Stimulated activated naive CD4-positive, alpha-beta T cell treated with Interleukin-2 at 50 U/mL for 16 hours (primary cell): ENCODE results near the gene EHD3.
A peak's percentile ranks its signal among the peaks of the same experiment; 100 is the strongest.

Source experiments
- DNase-seq: peaks from one replicate; lab custom pipeline; 2025; lab: John Stamatoyannopoulos, UW

EHD3 gene

DNA sequence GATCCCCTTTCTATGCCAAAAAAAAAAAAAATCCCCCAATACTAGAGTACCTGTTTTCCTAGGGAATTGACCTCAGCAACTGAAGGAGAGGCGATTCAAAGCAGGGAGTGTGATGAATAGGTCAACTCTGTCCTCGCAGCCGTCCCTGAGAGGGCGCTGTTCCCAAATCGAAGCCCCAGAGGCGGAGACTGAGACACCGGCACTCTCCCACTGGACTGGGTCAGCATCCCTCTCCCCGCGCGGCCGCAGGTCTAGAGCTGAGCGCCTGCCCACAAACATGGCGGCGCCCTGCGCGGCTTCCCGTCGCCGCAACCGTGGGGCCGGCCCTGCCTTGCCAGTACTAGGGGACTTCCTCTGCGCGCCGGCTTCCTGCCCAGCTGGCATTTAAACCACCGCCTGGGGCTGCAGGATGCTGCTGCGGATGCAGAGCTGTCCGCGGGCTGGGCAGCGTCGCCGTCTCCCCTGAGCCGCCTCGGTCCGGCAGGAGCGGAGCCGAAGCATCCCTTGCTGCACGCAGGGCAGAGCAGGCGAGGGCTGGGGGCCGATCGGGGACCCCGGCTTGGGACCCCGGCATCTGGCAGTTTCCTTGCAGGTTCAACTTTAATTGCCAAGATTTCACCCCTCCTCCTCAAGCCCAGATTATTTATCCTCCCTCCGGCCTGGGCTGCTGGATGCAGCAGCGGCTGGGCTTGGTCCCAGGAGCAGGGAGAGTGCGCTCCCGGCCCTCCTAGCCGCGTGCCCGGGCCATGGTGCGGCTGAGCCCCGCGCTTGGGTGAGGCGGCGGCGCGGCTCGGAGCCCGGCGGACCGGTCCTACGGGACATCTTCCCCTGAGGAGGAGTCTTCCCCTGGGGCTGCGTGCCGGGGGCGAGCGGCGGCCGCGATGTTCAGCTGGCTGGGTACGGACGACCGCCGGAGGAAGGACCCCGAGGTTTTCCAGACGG lies at the start of gene EHD3:
Gene EHD3, plus strand, starts transcription at position 412 of the 942 bp plus-strand sequence. Its CDS starts 470 bp downstream, at position 882.
- DNase-seq: peak; percentile 77

GRCh38 chr2:31187166-31187565 lies 46.8 kb upstream of the EHD3 start:
- DNase-seq: no peak

- DNase-seq: no peak
These were observed 45.8 kb upstream of the EHD3 start for GRCh38 chr2:31188131-31188530.

GRCh38 chr2:31189141-31189540 lies 44.8 kb upstream of the EHD3 start:
- no peak for DNase-seq

DNA sequence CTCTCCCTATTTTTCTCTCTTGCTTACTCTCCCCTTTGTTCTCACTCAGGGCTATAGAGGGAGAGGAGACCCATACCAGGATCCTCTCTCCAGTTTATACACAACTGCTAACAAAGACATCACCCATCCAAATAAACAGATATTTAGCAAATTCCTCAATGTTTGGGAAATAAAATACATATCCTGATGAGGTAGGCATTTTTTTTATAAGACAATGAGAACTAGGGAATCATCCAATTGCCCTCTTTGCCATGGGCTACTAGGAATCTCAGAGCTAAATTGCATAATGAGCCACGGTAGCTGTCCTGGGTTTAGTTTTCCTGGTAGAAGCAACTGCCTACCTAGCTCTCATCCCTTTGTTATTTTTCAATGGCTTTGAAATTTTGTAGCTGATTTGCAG lies 43.8 kb upstream of the EHD3 start:
- no peak for DNase-seq

- no peak for DNase-seq
These were observed 42.0 kb upstream of the EHD3 start for GRCh38 chr2:31191931-31192330.

DNA sequence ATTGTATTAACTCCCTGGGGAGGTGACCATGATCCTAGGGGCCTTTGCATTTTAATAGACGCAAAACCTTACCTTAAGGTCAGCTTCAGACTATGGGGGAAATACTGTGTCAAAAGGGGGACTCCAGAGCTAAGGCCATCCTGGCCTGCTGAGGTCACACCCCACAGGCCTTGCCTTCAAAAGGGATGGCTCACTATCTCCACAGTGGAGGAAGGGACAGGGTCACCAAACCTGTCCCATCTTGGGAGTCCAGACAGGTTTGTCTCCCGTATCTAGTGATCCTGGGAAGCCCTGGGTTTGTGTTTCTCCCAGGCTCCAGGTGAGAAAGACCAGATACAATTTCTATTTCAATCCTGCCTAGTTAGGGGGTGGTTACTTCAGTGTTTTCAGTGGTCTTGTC lies 41.6 kb upstream of the EHD3 start:
- DNase-seq: no peak

GRCh38 chr2:31192851-31193392 lies 41.0 kb upstream of the EHD3 start:
- DNase-seq: no peak

DNA sequence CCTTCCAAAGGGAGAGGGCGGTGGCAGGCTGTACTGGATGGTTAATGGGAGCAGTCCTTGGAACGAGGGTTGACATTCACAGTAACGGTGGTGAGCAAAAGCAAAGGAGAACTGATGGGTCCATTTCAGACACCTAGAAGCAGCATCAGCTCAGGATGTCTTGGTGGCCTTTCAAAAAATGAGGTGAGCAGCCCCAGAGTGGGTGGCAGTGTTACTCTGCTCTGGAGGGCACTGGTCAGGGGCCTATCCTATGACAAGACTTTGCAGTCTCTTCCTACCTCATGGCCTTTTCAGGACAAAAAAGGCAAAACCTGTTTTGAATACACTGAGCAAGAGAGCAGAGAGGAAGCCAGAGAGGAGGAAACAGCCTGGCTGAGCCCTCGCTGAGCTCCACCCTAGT lies 40.1 kb upstream of the EHD3 start:
- DNase-seq: no peak

- no peak for DNase-seq
These were observed 37.3 kb upstream of the EHD3 start for GRCh38 chr2:31196622-31197021.

GRCh38 chr2:31197166-31197565 lies 36.8 kb upstream of the EHD3 start:
- no peak for DNase-seq

DNA sequence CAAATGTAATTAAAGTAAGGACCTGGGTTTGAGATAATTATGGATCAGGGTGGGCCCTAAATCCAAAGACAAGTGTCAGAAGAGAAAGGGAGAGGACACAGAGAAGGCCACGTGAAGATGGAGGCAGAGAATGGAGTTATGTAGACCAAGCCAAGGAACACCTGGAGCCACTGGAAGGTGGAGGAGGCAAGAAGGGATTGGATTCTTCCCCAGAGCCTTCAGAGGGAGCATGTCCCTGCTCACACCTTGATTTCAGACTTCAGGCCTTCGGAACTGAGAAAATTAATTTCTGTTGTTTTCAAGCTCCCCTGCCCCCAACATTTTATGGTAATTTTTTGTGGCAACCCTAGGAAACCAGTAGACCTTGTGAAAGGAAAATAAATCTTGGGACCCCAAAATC lies 36.3 kb upstream of the EHD3 start:
- DNase-seq: no peak

DNA sequence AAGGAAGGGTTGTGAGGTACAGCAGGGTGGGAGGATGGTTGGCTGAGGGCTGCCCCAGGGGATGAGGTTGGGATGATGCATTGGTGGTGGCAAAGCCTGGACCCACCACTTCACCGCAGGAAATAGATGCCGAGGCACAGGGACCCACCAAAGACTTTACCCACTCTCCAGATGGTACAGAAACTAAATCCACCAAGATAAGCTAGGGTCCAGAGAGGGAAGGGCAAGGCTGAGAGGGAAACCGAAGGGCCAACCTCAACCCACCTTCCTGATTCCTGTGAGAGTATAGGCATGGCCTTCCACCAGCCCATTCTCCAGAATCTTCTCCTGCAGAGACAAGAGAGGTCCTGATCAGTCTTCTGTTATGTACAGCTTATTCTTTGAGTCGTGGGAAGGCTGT lies 34.7 kb upstream of the EHD3 start:
- DNase-seq: no peak

GRCh38 chr2:31200972-31201371 lies 33.0 kb upstream of the EHD3 start:
- DNase-seq: no peak

DNA sequence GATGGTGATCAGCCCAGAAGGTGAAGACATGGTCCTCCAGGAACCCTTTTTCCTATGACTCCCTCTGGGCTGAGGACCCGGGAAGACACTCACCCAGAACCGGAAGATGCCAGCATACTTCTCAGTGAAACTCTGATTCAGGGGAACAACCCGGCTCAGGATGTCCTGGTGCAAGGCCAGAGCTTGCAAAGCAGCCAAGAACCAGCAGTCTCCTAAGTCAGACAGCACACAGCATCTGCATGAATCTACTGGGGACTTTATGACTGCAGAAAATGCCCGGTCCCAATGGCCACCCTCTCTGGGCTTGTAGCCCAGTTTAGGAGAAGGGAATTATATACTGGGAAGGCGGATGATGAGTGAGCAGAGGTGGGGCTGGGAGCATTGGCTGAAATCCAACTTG lies 31.9 kb upstream of the EHD3 start:
- no peak for DNase-seq

DNA sequence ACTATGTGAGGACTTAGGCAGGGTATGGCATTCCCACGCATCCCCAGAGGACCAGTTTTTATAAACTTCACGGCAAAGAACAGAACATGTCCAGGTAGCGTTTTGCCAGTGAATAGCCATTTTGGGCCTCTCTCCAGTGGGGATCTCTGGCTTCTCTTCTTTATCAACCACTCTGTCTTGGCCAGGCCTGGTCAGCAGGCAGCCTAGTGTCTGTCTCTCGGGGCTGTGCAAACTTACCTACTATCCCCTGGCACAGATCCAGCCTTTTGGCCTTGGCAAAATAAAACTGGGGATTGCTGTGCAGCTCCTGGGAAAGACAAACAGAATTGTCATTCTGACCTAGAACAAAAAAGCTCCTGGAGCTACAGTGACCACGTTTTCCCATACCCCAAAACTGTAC lies 31.1 kb upstream of the EHD3 start:
- DNase-seq: no peak

DNA sequence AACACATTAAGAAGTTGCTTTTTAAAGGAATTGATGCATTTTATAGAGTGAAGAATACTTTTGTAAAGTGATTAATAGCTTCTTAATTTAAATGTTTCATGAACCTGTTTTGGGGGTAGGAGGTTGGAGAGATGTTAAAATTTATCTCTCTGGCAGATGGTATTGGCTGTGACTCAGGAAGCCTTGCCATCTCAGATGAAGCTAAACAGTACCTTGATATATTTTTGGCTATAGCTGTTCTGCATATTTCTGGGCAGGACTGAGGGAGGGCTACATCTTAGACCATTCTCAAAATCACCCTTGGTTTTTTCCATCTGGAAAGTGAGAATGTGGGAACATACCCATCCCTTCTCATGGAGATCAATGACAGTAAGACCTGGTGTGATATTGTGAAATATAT lies 30.0 kb upstream of the EHD3 start:
- DNase-seq: no peak

DNA sequence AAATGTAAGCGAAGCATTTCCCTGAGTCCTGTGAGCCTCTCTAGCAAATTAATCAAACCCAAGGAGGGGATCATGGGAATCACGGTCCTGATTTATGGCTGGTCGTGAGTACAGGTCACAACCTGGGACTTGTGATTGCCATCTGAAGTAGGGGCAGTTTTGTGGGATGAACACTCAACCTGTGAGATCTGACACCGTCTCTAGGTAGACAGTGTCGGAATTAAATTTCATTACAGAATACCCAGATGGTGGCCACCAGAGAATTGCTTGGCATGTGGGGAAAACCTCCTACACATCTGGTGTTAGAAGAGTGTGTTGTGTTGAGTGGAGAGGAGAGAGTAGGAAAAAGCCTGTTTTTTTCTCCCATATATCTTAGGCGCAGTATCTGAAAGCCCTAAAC lies 29.2 kb upstream of the EHD3 start:
- no peak for DNase-seq

DNA sequence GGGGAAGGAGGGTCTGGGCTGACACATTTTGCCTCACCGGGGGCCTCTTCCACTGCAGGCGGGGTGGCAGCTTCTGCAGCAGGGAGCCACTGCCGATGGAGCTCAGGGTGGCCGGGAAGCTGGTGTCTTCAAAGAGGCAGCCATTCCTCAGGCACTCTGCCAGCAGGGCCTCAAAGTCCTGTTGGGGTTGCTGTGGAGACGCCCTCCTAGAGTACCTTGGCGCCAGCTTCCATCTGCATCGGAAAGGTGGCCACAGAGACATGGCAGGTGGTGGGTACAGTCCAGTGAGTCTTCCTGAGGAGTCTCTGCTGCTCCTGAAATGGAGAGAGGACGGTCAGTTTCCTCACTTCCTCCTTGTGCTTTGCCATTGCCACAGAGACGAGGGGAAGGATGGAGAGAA lies 28.8 kb upstream of the EHD3 start:
- DNase-seq: no peak

DNA sequence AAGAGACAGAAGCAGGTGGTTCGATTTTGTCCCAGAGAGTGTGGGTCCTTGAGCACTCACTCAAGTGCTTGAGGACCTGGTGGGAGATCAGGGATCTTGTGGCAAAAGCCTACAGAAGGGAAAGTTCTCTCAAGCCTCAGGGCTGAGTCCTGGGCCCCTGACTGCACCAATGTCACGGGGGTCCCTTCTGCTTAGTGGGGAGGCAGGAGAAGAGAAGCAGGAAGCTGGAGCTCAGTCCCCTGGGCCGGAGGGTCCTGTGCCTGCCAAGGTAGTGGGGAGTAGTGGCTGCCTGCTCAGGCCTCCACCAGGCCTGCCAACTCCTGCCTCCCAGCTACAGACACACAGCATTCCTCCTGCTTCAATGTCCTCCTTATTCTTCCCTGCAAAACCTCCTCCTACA lies 28.3 kb upstream of the EHD3 start:
- no peak for DNase-seq

GRCh38 chr2:31207790-31208189 lies 26.2 kb upstream of the EHD3 start:
- DNase-seq: no peak

DNA sequence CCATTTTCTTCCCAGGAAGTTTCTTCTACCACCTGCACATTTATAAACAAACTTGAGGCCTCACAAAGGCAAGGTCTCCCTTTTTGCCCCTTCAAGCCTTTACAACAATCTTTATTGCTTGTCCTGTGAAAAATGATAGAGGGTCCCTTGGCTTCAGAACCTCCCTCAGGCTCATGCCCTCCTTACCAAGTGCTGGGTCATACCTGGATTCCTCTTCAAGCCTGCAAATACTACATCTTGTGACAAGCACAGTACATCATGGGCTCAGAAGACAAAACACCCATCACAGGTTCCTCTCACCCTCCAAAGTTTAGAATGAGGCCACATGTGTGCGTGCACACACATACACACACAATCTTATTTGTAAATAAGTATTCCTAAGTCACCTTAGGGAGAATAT lies 25.7 kb upstream of the EHD3 start:
- DNase-seq: no peak

DNA sequence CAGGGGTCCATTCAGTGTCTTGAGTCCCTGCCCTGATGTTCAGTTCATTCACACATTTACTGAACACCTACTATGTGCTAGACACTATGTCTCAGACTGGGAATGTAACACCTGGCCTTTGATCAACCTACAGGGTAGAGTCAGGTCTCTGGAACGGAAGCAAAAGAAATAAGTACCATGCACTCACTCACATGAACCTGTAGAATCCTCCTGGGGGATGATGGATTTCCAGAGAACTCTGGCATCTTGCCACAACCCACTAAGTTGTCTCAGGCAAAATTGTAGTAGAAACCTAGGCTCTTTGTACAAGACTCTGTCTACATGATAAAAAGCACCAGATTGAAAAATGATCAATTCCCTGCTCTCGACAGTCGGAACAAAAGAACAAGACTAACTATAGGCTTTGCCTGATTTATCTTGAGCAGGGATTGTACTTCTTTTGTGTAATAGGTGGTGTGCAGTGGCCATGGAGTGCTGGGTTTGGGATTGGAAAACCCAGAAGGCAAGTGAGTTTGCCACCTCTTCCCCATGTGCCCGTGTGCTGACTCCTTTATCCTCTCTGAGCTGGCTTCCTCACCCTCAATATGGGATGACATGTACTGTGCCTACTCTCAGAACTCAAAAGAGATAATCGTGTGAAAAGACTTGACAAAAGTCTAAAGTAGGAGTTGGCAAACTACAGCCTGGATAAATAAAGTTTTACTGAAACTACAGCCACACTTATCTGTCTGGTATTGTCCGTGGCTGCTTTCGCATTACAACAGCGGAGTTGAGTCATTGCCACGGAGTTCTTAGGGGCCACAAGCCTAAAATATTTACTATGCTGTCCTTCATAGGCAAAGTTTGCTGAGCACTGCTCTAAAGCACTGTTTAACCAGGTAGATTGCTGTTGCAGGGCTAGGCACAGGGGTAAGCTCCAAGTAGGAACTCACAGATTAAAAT lies 21.0 kb upstream of the EHD3 start:
- no peak for DNase-seq
